Measurements from ENCODE around the gene MYMX.

DNA sequence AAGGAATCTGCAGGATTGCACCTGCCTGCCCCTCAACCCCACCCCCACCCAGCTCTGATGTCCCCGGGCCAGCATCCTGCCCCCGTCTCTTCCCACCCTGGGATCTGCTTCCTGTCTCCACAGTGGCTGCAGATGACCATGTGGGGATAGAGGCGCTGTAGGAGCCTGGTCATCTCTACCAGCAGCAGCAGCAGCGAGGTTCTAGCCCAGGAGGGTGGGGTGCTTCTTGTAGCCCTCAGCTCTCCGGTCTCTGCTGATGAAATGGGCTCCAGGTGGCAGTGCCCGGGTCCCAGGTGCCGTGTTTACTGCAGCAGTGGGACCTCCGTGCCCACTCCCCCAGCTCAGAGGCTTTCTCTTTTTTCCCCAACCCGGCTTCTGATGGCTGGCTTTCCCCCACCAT is 32.9 kb upstream of the MYMX start:
- TF ChIP-seq, protein P1, sequence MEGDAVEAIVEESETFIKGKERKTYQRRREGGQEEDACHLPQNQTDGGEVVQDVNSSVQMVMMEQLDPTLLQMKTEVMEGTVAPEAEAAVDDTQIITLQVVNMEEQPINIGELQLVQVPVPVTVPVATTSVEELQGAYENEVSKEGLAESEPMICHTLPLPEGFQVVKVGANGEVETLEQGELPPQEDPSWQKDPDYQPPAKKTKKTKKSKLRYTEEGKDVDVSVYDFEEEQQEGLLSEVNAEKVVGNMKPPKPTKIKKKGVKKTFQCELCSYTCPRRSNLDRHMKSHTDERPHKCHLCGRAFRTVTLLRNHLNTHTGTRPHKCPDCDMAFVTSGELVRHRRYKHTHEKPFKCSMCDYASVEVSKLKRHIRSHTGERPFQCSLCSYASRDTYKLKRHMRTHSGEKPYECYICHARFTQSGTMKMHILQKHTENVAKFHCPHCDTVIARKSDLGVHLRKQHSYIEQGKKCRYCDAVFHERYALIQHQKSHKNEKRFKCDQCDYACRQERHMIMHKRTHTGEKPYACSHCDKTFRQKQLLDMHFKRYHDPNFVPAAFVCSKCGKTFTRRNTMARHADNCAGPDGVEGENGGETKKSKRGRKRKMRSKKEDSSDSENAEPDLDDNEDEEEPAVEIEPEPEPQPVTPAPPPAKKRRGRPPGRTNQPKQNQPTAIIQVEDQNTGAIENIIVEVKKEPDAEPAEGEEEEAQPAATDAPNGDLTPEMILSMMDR (conservative IDR thresholded peaks at IDR 0.05; ENCODE audit: low read depth, low read length), result no peak
- no peak for TF ChIP-seq EZH2 (IDR thresholded peaks at IDR 0.05; ENCODE audit: borderline replicate concordance, low read depth, low read length, poor library complexity, severe bottlenecking)

Data from A673 (cell line).